Activated CD4-positive, alpha-beta T cell treated with anti-CD3 and anti-CD28 coated beads, Interleukin-2, amount 50 U/mL, for 24 hours (primary cell): ENCODE measurements around the gene REC8.

Source experiments
- DNase-seq, 2 donors: peaks; one replicate each; pipeline ENCODE4 v3.0.0-alpha.2; 2020; ENCODE audit warnings: low read depth in 1 of 2, low spot score in 1 of 2

Gene REC8

GRCh38 chr14:24182110-24182882 is 10.4 kb downstream of the REC8 start:
- no peak for DNase-seq

DNA sequence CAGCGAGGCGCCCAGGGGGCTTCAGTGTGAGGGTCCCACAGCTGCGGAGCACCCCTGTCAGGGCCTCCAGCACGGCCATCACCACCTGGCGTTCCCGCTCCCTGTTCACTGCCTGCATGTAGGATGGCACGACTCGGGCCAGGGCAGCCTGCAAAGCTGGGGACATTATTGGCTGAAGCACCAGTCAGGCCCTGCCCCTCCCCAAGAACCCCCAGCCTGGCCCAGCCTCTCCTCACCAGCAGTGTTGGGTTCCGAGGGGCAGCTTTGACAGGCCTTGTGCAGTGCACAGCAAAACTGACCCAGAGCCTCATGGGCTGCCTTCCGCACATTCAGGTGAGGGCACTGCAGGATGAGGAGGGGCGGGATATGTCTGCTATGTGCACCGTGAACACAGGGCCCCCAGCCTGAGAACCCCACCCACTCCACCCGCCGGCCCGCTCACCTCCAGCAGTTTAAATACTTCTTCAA is 11.2 kb downstream of the REC8 start:
- DNase-seq: no peak

GRCh38 chr14:24184104-24184970 is 12.5 kb downstream of the REC8 start:
- no peak for DNase-seq

DNA sequence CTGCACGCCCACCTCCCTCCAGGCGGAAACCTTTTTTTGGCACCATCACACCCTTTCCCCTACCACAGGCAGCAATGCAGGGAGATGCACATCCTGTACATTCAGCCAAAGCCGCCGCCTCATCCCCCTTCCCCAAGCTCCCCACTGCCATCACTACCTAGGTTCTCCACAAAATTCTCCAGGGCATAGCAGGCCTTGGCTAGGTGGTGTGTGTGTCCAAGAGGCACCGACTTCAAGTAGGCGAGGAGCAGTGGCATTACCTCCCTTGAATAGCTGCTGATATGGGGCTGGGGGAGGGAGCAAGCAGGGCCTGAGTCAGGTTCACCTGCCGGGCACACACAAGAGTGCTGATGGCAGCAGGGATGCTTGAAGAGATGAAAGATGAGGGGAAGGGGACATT is 13.1 kb downstream of the REC8 start:
- DNase-seq: no peak

DNA sequence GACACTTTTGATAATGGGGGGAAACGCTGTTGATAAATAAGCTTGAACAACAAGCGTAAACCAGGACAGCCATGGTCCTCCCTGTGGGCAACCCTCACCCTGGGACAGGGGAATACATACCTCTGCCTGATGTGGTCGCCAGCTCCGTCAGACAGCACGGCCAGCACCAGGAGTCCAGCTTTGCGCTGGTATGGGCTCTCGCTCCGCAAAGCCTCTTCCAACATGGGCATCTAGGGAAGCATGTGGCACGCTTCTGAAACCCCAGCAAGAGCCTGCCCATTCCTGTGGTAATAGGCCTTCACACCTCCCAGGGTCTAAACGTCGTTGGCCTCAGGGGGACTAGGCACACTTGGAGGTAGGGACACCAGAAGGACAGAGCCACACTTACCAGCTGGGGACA is 13.9 kb downstream of the REC8 start:
- no peak for DNase-seq

GRCh38 chr14:24186831-24187538 is 15.1 kb downstream of the REC8 start:
- DNase-seq: no peak

DNA sequence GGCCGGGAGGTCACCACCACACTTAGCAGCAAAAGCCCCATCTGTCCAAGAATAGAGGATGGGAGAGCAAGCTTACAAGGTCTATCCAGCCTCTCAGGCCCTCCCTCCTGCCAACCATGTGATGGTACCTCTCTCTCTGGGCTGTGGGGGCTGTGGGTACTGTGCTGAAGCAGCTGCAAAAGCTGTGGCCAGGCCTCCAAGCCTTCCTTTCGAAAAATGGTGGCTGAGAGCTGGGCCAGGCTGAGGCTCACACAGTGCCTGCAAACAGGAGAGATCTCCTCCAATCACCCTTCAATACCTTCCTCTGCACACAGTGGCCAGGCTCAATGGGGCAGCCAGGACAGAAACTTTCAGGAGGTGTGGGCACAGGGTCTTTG is 15.6 kb downstream of the REC8 start:
- DNase-seq: no peak

GRCh38 chr14:24188251-24189058 is 16.6 kb downstream of the REC8 start, which contains the start of gene IPO4:
IPO4 (minus strand) TSS chr14:24188816; CDS start chr14:24188787, 29 bp downstream.
- peak; percentile 80 to 96 for DNase-seq

DNA sequence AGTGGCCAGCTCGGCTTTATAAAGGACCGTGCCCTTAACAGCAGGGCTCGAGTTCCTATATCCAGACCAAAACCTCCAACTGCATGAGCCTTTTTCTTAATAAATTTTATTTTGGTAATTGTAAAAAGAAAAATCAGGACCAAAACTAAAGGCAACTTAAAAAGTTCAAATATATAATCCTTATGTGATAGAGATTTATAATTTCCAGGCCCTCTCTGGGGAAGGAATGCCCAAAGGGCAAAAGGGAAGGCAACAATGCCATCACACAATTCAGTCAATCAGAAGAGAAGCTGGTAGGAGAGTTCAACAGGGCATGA is 17.1 kb downstream of the REC8 start:
- DNase-seq: no peak

DNA sequence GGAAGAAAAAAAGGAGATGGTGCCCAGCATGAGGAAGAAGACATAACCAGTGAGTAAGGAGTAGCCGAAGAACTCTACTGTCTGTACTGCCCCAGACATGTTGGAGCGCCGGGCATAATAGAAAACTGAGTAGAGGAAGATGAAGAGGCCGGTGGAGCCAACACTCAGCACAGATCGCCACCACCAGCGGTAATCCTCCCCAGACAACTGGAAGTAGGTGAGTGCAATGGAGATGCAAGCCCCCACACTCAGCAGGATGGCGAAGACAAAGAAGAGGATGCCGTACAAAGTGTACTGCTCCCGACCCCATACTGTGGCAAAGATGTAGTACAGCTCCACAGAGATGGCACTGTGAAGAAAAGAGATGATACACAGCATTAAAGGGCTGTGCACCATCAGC is 17.6 kb downstream of the REC8 start:
- no peak for DNase-seq

- no peak for DNase-seq
Measured at GRCh38 chr14:24190416-24190815, 18.5 kb downstream of the REC8 start.

DNA sequence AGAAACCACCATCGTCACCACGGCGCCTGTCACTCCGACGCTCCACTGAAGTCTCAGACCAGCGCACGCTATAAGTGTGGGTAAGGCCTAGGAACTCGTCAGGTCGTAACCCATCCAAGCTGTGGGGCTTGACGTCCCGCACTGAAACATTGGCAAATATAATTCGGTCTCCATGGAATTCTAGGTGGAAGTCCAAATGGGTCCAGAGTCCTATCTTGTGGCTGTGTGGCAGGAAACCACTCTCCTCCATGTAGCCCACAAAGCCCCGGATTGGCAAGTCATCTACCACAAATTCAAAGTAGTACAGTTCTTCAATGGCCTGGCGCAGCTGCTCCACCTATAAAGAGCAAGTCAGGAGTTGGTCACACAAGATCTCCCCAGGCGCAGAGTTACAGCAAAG is 21.1 kb downstream of the REC8 start:
- DNase-seq: no peak

GRCh38 chr14:24194186-24194872 is 22.4 kb downstream of the REC8 start:
- no peak for DNase-seq

DNA sequence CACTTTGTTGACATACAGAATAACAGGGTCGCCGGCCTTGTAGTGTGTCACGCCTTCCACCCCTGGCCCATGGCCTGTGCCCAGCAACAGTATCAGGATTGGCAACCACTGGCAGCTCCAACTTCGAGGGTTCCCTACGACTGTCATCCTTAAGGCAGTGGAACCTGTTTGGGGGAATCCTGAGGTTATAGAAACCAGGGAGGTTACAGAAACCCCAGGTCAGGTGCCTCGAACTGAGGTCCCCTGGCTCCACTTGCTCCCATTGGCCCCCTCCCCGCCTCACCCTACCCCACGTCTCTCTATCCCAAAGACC is 22.9 kb downstream of the REC8 start:
- DNase-seq: no peak

GRCh38 chr14:24195186-24196070 is 23.5 kb downstream of the REC8 start, which contains the start of gene TM9SF1:
TM9SF1 (minus strand) TSS chr14:24195441; CDS start chr14:24195019, 422 bp downstream.
- DNase-seq: peak; percentile 82 to 83

DNA sequence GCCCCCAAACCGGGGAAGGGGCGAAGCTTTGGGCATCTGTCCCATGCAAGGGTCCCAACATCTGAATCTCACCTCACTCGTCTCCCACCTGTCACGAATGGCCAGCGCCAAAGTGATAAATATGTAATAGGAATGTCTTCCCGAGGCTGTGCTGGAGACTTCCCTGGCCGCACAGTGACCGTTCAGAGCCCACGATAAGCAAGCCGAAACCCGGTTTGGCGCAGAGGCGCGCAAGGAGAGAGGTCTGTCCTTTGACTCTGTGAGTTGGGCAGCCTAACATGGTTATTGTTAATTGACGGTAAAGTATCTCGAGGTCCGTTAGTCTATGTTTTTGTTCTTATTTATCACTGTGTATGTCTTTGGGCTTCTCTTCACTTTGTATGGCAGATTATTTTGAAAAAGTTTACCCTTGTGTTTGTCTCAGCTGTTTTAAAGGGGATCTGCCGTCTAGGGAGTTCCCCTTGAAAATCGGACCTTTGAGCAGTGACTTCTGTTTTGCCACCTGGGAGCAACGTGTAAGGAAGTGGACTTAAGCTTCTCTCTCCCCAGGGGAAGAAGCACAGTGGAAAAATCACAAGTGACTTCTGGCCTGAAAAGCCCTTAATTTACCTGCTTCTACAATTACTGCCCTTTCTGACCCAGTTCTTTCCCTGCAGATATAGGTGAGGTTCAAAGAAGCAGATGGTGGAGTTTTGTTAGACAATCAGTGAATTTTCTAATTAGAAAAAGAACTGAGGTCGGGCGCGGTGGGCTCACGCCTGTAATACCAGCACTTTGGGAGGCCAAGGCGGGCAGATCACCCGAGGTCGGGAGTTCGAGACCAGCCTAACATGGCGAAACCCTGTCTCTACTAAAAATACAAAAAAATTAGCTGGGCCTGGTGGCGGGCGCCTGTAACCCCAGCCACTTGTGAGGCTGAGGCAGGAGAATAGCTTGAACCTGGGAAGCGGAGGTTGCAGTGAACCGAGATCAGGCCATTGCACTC is 24.5 kb downstream of the REC8 start:
- no peak for DNase-seq

GRCh38 chr14:24197056-24197450 is 25.2 kb downstream of the REC8 start:
- DNase-seq: no peak

DNA sequence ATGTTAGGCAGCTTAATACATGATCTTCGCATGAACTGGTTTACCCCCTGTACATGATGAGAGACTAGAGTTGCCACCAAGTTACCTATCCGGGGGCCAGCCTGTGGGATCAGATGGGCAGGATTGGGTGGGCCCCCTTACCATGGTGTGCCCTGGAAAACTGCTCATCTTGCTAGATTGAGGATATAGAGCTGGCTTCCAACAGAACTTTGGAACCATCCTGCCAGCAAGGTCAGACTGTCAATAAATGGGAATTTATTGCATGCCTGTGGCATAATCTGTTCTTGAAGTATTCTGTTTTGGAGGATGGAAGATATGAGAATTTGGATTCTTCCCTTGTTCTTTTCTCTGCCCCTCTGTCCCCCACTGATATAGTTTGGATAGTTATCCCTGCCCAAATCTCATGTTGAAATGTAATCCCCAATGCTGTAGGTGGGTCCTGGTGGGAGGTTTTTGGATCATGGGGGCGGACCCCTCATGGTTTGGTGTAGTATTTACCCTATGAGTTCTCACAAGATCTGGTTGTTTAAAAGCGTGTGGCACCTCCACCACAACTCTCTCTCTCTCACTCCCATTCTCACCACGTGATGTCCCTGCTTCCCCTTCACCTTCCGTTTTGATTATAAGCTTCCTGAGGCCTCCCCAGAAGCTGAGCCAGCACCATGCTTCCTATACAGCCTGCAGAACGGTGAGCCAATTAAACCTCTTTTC is 27.1 kb downstream of the REC8 start:
- DNase-seq: no peak
